ENCODE measurements around the gene FASTKD3.

The FASTKD3 gene

GRCh38 chr5:7813576-7813975, 55.3 kb downstream of the FASTKD3 start:
- no peak for DNase-seq (ENCODE audit: extremely low read depth, low read depth)
- TF ChIP-seq CTCF (IDR thresholded peaks at IDR 0.05; ENCODE audit: low read depth, low read length, missing control alignments): no peak
- H3K4me3 ChIP-seq (replicated peaks; ENCODE audit: low read depth, low read length): no peak overlapping the region

- no peak for TF ChIP-seq CTCF (IDR thresholded peaks at IDR 0.05; ENCODE audit: low read depth, low read length, missing control alignments)
- no peak for DNase-seq (ENCODE audit: extremely low read depth, low read depth)
- H3K4me3 ChIP-seq (replicated peaks; ENCODE audit: low read depth, low read length): no peak overlapping the region
Measured at GRCh38 chr5:7813007-7813406, 55.8 kb downstream of the FASTKD3 start.

GRCh38 chr5:7811715-7812114, 57.1 kb downstream of the FASTKD3 start:
- DNase-seq (ENCODE audit: extremely low read depth, low read depth): no peak
- no peak overlapping the region for H3K4me3 ChIP-seq (replicated peaks; ENCODE audit: low read depth, low read length)
- no peak for TF ChIP-seq CTCF (IDR thresholded peaks at IDR 0.05; ENCODE audit: low read depth, low read length, missing control alignments)
